Measurements from ENCODE around the gene SEBOX.

- TF ChIP-seq, protein P1, sequence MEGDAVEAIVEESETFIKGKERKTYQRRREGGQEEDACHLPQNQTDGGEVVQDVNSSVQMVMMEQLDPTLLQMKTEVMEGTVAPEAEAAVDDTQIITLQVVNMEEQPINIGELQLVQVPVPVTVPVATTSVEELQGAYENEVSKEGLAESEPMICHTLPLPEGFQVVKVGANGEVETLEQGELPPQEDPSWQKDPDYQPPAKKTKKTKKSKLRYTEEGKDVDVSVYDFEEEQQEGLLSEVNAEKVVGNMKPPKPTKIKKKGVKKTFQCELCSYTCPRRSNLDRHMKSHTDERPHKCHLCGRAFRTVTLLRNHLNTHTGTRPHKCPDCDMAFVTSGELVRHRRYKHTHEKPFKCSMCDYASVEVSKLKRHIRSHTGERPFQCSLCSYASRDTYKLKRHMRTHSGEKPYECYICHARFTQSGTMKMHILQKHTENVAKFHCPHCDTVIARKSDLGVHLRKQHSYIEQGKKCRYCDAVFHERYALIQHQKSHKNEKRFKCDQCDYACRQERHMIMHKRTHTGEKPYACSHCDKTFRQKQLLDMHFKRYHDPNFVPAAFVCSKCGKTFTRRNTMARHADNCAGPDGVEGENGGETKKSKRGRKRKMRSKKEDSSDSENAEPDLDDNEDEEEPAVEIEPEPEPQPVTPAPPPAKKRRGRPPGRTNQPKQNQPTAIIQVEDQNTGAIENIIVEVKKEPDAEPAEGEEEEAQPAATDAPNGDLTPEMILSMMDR (IDR thresholded peaks at IDR 0.05), result no peak
- TF ChIP-seq POLR2A (IDR thresholded peaks at IDR 0.05; ENCODE audit: low read depth), result no peak
- TF ChIP-seq POLR2AphosphoS5 (IDR thresholded peaks at IDR 0.05), result no peak
Observed at GRCh38 chr17:28340374-28340773, 24.6 kb downstream of the SEBOX start.

Measured in esophagus muscularis mucosa (tissue), 3 donors.